Epithelial cell of esophagus (primary cell): ENCODE results near the gene ITPR2.
A peak's percentile ranks its signal among the peaks of the same experiment; 100 is the strongest.

Experiments
- DNase-seq: peaks from one replicate; pipeline ENCODE4 v3.0.0; 2010; ENCODE audit warnings: low read depth
- H3K4me3 ChIP-seq: 2 replicates; pipeline ENCODE4 v1.5.1; 2011; ENCODE audit warnings: mild to moderate bottlenecking, low read length, control low read depth
- CTCF ChIP-seq: IDR thresholded peaks from 2 replicates; pipeline ENCODE4 v1.5.1; 2011; ENCODE audit warnings: low read depth, mild to moderate bottlenecking, low read length, control low read depth, inconsistent platforms; ENCODE audit not compliant: insufficient read depth; ENCODE audit errors: missing control alignments

ITPR2 gene

GRCh38 chr12:26701604-26702215 lies 131.3 kb downstream of the ITPR2 start:
- peak; percentile 56 for TF ChIP-seq CTCF
- H3K4me3 ChIP-seq, result no peak overlapping the region
- DNase-seq, result peak; percentile 58

GRCh38 chr12:26700430-26700829 lies 132.6 kb downstream of the ITPR2 start:
- TF ChIP-seq CTCF, result no peak
- no peak for DNase-seq
- H3K4me3 ChIP-seq, result no peak overlapping the region

GRCh38 chr12:26699237-26699636 lies 133.8 kb downstream of the ITPR2 start:
- TF ChIP-seq CTCF, result no peak
- DNase-seq, result peak; percentile 62
- H3K4me3 ChIP-seq, result no peak overlapping the region

- no peak for TF ChIP-seq CTCF
- no peak for DNase-seq
- H3K4me3 ChIP-seq, result no peak overlapping the region
Observed at GRCh38 chr12:26698186-26698585, 134.8 kb downstream of the ITPR2 start.

GRCh38 chr12:26697217-26697616 lies 135.8 kb downstream of the ITPR2 start:
- TF ChIP-seq CTCF, result no peak
- H3K4me3 ChIP-seq, result no peak overlapping the region
- DNase-seq, result peak; percentile 14

GRCh38 chr12:26696613-26697092 lies 136.3 kb downstream of the ITPR2 start:
- DNase-seq, result no peak
- TF ChIP-seq CTCF, result no peak
- no peak overlapping the region for H3K4me3 ChIP-seq

GRCh38 chr12:26696048-26696612 lies 136.9 kb downstream of the ITPR2 start:
- TF ChIP-seq CTCF, result no peak
- no peak overlapping the region for H3K4me3 ChIP-seq
- DNase-seq, result no peak
